SK-N-SH treated with all-trans-retinoic acid at 6 μM for 48 hours (cell line): Measurements from ENCODE around the gene RAB11FIP3.

ENCODE experiments used
- ESRRG ChIP-seq: fragments of 250-450 bp; sonication (Bioruptor Pico); IDR thresholded peaks from 2 replicates; pipeline ENCODE4 v1.6.1; 2021; ENCODE audit warnings: mild to moderate bottlenecking
- GLIS3 ChIP-seq: fragments of 250-450 bp; sonication (Bioruptor Pico); IDR thresholded peaks from 2 replicates; pipeline ENCODE4 v1.5.0; 2020; ENCODE audit warnings: mild to moderate bottlenecking, moderate library complexity
- ISL1 ChIP-seq: fragments of 250-450 bp; sonication (Bioruptor Pico); IDR thresholded peaks from 2 replicates; pipeline ENCODE4 v2.1.2; 2022; ENCODE audit warnings: mild to moderate bottlenecking, moderate library complexity
- OSR1 ChIP-seq: fragments of 250-450 bp; sonication (Bioruptor Pico); IDR thresholded peaks from 2 replicates; pipeline ENCODE4 v1.8.0; 2022; ENCODE audit warnings: moderate library complexity, mild to moderate bottlenecking, inconsistent platforms
- PPARA ChIP-seq: fragments of 250-450 bp; sonication (Bioruptor Pico); IDR thresholded peaks from 2 replicates; pipeline ENCODE4 v1.5.0; 2020; ENCODE audit warnings: mild to moderate bottlenecking, borderline replicate concordance
- TCF4 ChIP-seq: fragments of 250-450 bp; sonication (Bioruptor Pico); IDR thresholded peaks from 2 replicates; pipeline ENCODE4 v1.8.0; 2021; ENCODE audit warnings: mild to moderate bottlenecking, moderate library complexity, borderline replicate concordance
- ZC3H10 ChIP-seq: fragments of 250-450 bp; sonication (Bioruptor Pico); IDR thresholded peaks from 2 replicates; pipeline ENCODE4 v1.5.1; 2021; ENCODE audit warnings: mild to moderate bottlenecking, moderate library complexity
- ZFP3 ChIP-seq: fragments of 250-450 bp; sonication (Bioruptor Pico); IDR thresholded peaks from 2 replicates; pipeline ENCODE4 v1.5.0; 2020; ENCODE audit warnings: mild to moderate bottlenecking, moderate library complexity
- ZFP30 ChIP-seq: fragments of 450-650 bp; formaldehyde crosslinking; IDR thresholded peaks from 2 replicates; pipeline ENCODE4 v1.5.0; 2022; ENCODE audit warnings: mild to moderate bottlenecking, moderate library complexity
- ZNF8 ChIP-seq: fragments of 450-650 bp; formaldehyde crosslinking; IDR thresholded peaks from 2 replicates; pipeline ENCODE4 v1.5.0; 2020; ENCODE audit warnings: mild to moderate bottlenecking, moderate library complexity
- TF ChIP-seq, protein P1 (sequence below): fragments of 250-450 bp; sonication (Bioruptor Pico); IDR thresholded peaks from 2 replicates; pipeline ENCODE4 v1.8.0; 2021; ENCODE audit warnings: low read depth, mild to moderate bottlenecking, moderate library complexity, borderline replicate concordance
- TF ChIP-seq, protein P2 (sequence below): fragments of 250-450 bp; sonication (Bioruptor Pico); IDR thresholded peaks from 2 replicates; pipeline ENCODE4 v1.8.0; 2020; ENCODE audit warnings: mild to moderate bottlenecking, moderate library complexity, borderline replicate concordance

DNA sequence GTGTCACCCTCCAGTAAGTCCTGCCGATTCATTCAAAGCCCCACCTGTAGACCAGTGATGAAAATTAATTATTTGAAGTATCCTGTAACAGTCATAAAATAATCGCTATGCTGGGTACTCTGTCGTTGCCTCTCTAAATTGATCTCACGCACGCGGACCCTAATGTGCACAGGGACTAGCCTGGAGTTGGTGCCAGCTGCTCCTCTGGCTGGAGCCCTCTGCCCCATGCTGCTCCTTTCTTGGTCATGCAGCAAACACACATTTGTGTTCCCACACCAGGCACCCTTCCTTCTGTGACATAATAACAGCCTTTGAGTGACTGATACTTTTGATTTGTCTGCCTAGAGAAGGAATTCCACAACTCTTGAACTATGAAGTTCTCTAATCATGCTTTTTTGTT lies 16.0 kb downstream of the RAB11FIP3 start:
- no peak for TF ChIP-seq ZFP30 (CRISPR knock-in tag)
- TF ChIP-seq TCF4 = no peak
- no peak for TF ChIP-seq ISL1 (CRISPR knock-in tag)
- TF ChIP-seq ZNF8 (CRISPR knock-in tag) = no peak
- no peak for TF ChIP-seq ESRRG
- TF ChIP-seq, protein P1, sequence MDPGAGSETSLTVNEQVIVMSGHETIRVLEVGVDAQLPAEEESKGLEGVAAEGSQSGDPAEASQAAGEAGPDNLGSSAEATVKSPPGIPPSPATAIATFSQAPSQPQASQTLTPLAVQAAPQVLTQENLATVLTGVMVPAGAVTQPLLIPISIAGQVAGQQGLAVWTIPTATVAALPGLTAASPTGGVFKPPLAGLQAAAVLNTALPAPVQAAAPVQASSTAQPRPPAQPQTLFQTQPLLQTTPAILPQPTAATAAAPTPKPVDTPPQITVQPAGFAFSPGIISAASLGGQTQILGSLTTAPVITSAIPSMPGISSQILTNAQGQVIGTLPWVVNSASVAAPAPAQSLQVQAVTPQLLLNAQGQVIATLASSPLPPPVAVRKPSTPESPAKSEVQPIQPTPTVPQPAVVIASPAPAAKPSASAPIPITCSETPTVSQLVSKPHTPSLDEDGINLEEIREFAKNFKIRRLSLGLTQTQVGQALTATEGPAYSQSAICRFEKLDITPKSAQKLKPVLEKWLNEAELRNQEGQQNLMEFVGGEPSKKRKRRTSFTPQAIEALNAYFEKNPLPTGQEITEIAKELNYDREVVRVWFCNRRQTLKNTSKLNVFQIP (CRISPR knock-in tag) = no peak
- TF ChIP-seq OSR1 = no peak
- TF ChIP-seq ZC3H10 (CRISPR knock-in tag) = no peak
- no peak for TF ChIP-seq GLIS3 (CRISPR knock-in tag)
- TF ChIP-seq, protein P2, sequence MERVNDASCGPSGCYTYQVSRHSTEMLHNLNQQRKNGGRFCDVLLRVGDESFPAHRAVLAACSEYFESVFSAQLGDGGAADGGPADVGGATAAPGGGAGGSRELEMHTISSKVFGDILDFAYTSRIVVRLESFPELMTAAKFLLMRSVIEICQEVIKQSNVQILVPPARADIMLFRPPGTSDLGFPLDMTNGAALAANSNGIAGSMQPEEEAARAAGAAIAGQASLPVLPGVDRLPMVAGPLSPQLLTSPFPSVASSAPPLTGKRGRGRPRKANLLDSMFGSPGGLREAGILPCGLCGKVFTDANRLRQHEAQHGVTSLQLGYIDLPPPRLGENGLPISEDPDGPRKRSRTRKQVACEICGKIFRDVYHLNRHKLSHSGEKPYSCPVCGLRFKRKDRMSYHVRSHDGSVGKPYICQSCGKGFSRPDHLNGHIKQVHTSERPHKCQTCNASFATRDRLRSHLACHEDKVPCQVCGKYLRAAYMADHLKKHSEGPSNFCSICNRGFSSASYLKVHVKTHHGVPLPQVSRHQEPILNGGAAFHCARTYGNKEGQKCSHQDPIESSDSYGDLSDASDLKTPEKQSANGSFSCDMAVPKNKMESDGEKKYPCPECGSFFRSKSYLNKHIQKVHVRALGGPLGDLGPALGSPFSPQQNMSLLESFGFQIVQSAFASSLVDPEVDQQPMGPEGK = no peak
- no peak for TF ChIP-seq ZFP3 (CRISPR knock-in tag)
- TF ChIP-seq PPARA (CRISPR knock-in tag) = no peak
